Measurements from ENCODE around the gene SF3B4.

- TF ChIP-seq RAD21 (IDR thresholded peaks at IDR 0.05) (no peak), MAX (IDR thresholded peaks at IDR 0.05) (no peak), CTCF (IDR thresholded peaks at IDR 0.05; ENCODE audit: low read depth, low read length, missing input control) (no peak), TAF1 (conservative IDR thresholded peaks at IDR 0.05) (no peak), ATF3 (IDR thresholded peaks at IDR 0.05) (no peak), JUND (IDR thresholded peaks at IDR 0.05) (no peak), SP1 (IDR thresholded peaks at IDR 0.05) (no peak), ZBTB33 (IDR thresholded peaks at IDR 0.05) (no peak), REST (IDR thresholded peaks at IDR 0.05) (no peak), YY1 (IDR thresholded peaks at IDR 0.05) (no peak)
Measured at GRCh38 chr1:149896575-149896974, 31.0 kb downstream of the SF3B4 start.

Data from liver (tissue), 3 donors.